ENCODE data around the gene SPI1.

DNA sequence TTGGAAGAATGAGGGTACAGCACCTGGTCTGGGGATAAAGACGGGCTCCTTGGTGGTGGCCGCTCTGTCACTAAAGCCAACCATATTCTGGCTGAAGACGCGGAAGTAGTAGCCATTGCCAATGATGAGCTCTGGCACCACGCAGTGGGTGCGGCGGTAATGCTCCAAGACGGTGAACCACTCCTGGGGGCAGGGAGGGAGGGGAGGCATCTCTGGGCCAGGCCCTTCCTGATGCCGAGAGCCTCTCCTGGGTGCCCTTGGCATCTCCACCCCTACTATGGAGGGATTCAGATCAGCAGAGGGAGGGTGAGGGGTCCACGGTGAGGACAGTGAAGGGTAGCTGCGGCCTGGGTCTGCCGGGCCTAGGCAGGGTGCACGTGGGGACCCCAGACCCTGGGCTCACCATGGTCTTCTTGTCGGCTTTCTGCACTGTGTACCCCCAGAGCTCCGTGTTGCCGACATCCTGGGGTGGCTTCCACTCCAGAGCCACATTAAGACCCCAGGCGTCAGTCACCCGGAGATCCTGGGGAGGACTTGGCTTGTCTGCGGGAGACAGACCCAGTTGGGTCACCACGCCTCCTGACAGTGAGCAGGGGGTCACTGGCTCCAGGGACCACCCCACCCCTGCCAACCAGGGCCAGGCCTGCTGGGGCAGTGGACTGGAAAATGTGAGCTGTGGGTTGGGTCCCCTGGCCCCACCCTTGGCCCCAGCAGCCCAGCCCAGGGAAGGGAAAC, 45.4 kb downstream of the SPI1 start:
- no peak for TF ChIP-seq POLR2A (IDR thresholded peaks at IDR 0.05)
- TF ChIP-seq, protein P1, sequence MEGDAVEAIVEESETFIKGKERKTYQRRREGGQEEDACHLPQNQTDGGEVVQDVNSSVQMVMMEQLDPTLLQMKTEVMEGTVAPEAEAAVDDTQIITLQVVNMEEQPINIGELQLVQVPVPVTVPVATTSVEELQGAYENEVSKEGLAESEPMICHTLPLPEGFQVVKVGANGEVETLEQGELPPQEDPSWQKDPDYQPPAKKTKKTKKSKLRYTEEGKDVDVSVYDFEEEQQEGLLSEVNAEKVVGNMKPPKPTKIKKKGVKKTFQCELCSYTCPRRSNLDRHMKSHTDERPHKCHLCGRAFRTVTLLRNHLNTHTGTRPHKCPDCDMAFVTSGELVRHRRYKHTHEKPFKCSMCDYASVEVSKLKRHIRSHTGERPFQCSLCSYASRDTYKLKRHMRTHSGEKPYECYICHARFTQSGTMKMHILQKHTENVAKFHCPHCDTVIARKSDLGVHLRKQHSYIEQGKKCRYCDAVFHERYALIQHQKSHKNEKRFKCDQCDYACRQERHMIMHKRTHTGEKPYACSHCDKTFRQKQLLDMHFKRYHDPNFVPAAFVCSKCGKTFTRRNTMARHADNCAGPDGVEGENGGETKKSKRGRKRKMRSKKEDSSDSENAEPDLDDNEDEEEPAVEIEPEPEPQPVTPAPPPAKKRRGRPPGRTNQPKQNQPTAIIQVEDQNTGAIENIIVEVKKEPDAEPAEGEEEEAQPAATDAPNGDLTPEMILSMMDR (IDR thresholded peaks at IDR 0.05) = no peak
